GM23338 (cell line): ENCODE data around the gene ABCA4. TPM values are rescaled to one million over a fixed set of nuclear protein-coding genes. Genes with fewer than 3 reads are reported as not detected.

ENCODE experiments used
- ATAC-seq: fragments of 200-7000 bp; cut with Tn5 transposase; 3 replicates; pipeline ENCODE4 v1.9.1; 2020
- DNase-seq: peaks from one replicate; pipeline ENCODE4 v3.0.0-alpha.2; 2015; ENCODE audit warnings: low spot score
- H2AFZ ChIP-seq: fragments of 200-600 bp; sonication (generic); 2 replicates; pipeline ENCODE4 v1.8.0; 2016; ENCODE audit warnings: antibody characterized with exemption, mild to moderate bottlenecking, moderate library complexity
- H3F3A ChIP-seq: fragments of 200-600 bp; sonication (generic); replicated peaks from 2 replicates; pipeline ENCODE4 v1.8.0; 2017; ENCODE audit warnings: antibody characterized with exemption, mixed run types, low read depth
- H3K27ac ChIP-seq: fragments of 200-600 bp; sonication (generic); 2 replicates; pipeline ENCODE4 v1.6.1; 2016; ENCODE audit warnings: low read depth
- H3K27me3 ChIP-seq: fragments of 200-600 bp; sonication (generic); 2 replicates; pipeline ENCODE4 v1.8.0; 2016; ENCODE audit warnings: mild to moderate bottlenecking, mixed run types, moderate library complexity; ENCODE audit not compliant: insufficient read depth
- H3K36me3 ChIP-seq: fragments of 200-600 bp; sonication (generic); 2 replicates; pipeline ENCODE4 v1.8.0; 2016; ENCODE audit warnings: mild to moderate bottlenecking; ENCODE audit not compliant: insufficient read depth
- H3K4me1 ChIP-seq: fragments of 200-600 bp; sonication (generic); 2 replicates; pipeline ENCODE4 v1.8.0; 2016; ENCODE audit warnings: mild to moderate bottlenecking, moderate library complexity; ENCODE audit not compliant: insufficient read depth
- H3K4me2 ChIP-seq: fragments of 200-600 bp; sonication (generic); 2 replicates; pipeline ENCODE4 v1.7.1; 2017; ENCODE audit warnings: mixed run types
- H3K4me3 ChIP-seq: fragments of 200-600 bp; sonication (generic); 2 replicates; pipeline ENCODE4 v1.6.1; 2016; ENCODE audit warnings: mixed run types
- H3K79me2 ChIP-seq: fragments of 200-600 bp; sonication (generic); replicated peaks from 2 replicates; pipeline ENCODE4 v1.8.0; 2017; ENCODE audit warnings: mild to moderate bottlenecking; ENCODE audit not compliant: insufficient read depth
- H3K9me2 ChIP-seq: fragments of 200-600 bp; sonication (generic); 2 replicates; pipeline ENCODE4 v1.8.0; 2017; ENCODE audit not compliant: insufficient read depth
- H4K20me1 ChIP-seq: fragments of 200-600 bp; sonication (generic); replicated peaks from 2 replicates; pipeline ENCODE4 v1.8.0; 2017; ENCODE audit warnings: mild to moderate bottlenecking; ENCODE audit not compliant: insufficient read depth
- H3K27ac Mint-ChIP-seq: 2 replicates; pipeline ENCODE4 v1.8.0; 2020; ENCODE audit warnings: inconsistent platforms, mild to moderate bottlenecking, moderate library complexity, mixed read lengths
- H3K27me3 Mint-ChIP-seq: 3 replicates; pipeline ENCODE4 v1.8.0; 2022; ENCODE audit warnings: low read depth, mild to moderate bottlenecking, moderate library complexity, mixed read lengths, inconsistent platforms; ENCODE audit not compliant: insufficient read depth, poor library complexity
- H3K36me3 Mint-ChIP-seq: 3 replicates; pipeline ENCODE4 v1.8.0; 2021; ENCODE audit warnings: low read depth, mild to moderate bottlenecking, inconsistent platforms, moderate library complexity, mixed read lengths
- H3K4me1 Mint-ChIP-seq: 3 replicates; pipeline ENCODE4 v1.8.0; 2020; ENCODE audit warnings: mild to moderate bottlenecking, inconsistent platforms, mixed read lengths
- H3K4me3 Mint-ChIP-seq: 3 replicates; pipeline ENCODE4 v1.8.0; 2021; ENCODE audit warnings: moderate library complexity, mild to moderate bottlenecking, inconsistent platforms, mixed read lengths
- H3K9me3 Mint-ChIP-seq: 3 replicates; pipeline ENCODE4 v1.8.0; 2020; ENCODE audit warnings: moderate library complexity, mild to moderate bottlenecking, inconsistent platforms, mixed read lengths
- CREB1 ChIP-seq: fragments of 250-450 bp; sonication (Bioruptor Pico); IDR thresholded peaks from 2 replicates; pipeline ENCODE4 v1.5.0; 2020; ENCODE audit warnings: low read depth, mild to moderate bottlenecking, moderate library complexity
- CTCF ChIP-seq, 2 experiments: fragments of 200-600 bp in 1 of 2; sonication (generic) in 1 of 2; conservative IDR thresholded peaks; 2 replicates each; pipeline versions ENCODE4 v1.5.1 to v1.6.1; 2016 to 2017; ENCODE audit warnings: antibody characterized with exemption in 2 of 2, low read depth in 2 of 2, mild to moderate bottlenecking in 2 of 2, moderate library complexity in 1 of 2
- ETS1 ChIP-seq: IDR thresholded peaks from 2 replicates; pipeline ENCODE4 v1.6.1; 2016; ENCODE audit warnings: antibody characterized with exemption
- EZH2 ChIP-seq: fragments of 200-600 bp; sonication (generic); IDR thresholded peaks from one replicate; pipeline ENCODE4 v1.8.0; 2017; ENCODE audit warnings: antibody characterized with exemption, mild to moderate bottlenecking, low read depth; ENCODE audit not compliant: unreplicated experiment
- EZH2phosphoT487 ChIP-seq: fragments of 200-600 bp; sonication (generic); IDR thresholded peaks from one replicate; pipeline ENCODE4 v1.8.1; 2018; ENCODE audit warnings: antibody characterized with exemption; ENCODE audit not compliant: unreplicated experiment
- JUNB ChIP-seq: IDR thresholded peaks from one replicate; pipeline ENCODE4 v1.6.1; 2016; ENCODE audit warnings: antibody characterized with exemption; ENCODE audit not compliant: unreplicated experiment
- NANOG ChIP-seq: IDR thresholded peaks from 2 replicates; pipeline ENCODE4 v1.6.1; 2016; ENCODE audit warnings: antibody characterized with exemption, borderline replicate concordance
- POLR2AphosphoS5 ChIP-seq: IDR thresholded peaks from 2 replicates; pipeline ENCODE4 v1.6.1; 2016; ENCODE audit warnings: antibody characterized with exemption, low read depth
- STAT1 ChIP-seq: IDR thresholded peaks from one replicate; pipeline ENCODE4 v1.6.1; 2016; ENCODE audit warnings: antibody characterized with exemption; ENCODE audit not compliant: unreplicated experiment
- ZNF114 ChIP-seq: fragments of 250-450 bp; sonication (Bioruptor Pico); IDR thresholded peaks from 2 replicates; pipeline ENCODE4 v1.5.0; 2020; ENCODE audit warnings: mild to moderate bottlenecking, moderate library complexity
- ZNF331 ChIP-seq: fragments of 250-450 bp; sonication (Bioruptor Pico); IDR thresholded peaks from 2 replicates; pipeline ENCODE4 v1.5.0; 2020; ENCODE audit warnings: low read depth, mild to moderate bottlenecking, moderate library complexity
- polyA plus RNA-seq: library from polyadenylated mRNA; unstranded; fragments of >200 nt; fragmentation: Nextera tagmentation; extraction: Ambion mirVana; gene quantifications from 2 replicates; pipeline ENCODE4 v1.2.1, GENCODE V29; 2016
- total RNA-seq: library from RNA; depleted of rRNA; stranded (reverse); fragments of >200 nt; shearing (Covaris generic); gene quantifications from 2 replicates; pipeline ENCODE4 v1.2.3, GENCODE V29; 2014
- TF ChIP-seq, protein P1 (sequence below): IDR thresholded peaks from one replicate; pipeline ENCODE4 v1.6.1; 2018; ENCODE audit warnings: antibody characterized with exemption; ENCODE audit not compliant: unreplicated experiment
- TF ChIP-seq, protein P2 (sequence below): fragments of 250-450 bp; sonication (Bioruptor Pico); IDR thresholded peaks from 2 replicates; pipeline ENCODE4 v1.5.0; 2020; ENCODE audit warnings: mild to moderate bottlenecking, moderate library complexity

Gene ABCA4
- total and polyA plus RNA-seq, 2 experiments from 2014 or later: not detected

DNA sequence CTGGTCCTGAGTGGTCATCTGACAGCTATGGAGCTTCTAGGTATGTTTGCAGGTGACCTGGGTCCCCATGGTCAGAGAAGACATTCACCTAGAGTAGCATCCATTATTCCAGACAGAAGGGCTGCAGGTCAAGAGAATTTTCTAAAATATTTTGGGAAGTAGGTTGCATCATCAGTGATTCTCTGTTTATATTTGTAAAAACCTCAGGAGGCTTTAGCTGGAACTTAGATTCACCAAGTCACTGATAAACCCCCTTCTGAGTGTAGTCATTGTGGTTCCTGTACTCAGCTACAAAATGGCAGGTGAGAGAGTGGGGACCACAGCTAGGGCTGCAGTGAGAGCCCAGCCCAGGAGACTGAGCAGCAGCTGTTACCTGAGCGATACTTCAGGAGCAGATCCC is 78.6 kb downstream of the ABCA4 start:
- peaks cover 4% of the 10 kb centered on the region; the same call in 1 of the 2 replicates for H3K4me1 ChIP-seq
- Mint-ChIP-seq H3K9me3 (no peaks in the 10 kb centered on the region), H3K27ac (no peak overlapping the region), H3K4me1 (peaks cover 21% of the 10 kb centered on the region), H3K27me3 (peaks cover 5% of the 10 kb centered on the region), H3K36me3 (no peaks in the 10 kb centered on the region), H3K4me3 (no peak overlapping the region)
- H3K4me2 ChIP-seq: no peak overlapping the region
- H3K9me2 ChIP-seq: no peaks in the 10 kb centered on the region
- DNase-seq (no peak), ATAC-seq (no peak)
- H3F3A ChIP-seq: no peaks in the 10 kb centered on the region
- no peak overlapping the region for H2AFZ ChIP-seq
- H3K4me3 ChIP-seq: no peak overlapping the region
- H3K36me3 ChIP-seq: no peaks in the 10 kb centered on the region
- no peaks in the 10 kb centered on the region for H4K20me1 ChIP-seq
- H3K79me2 ChIP-seq: no peaks in the 10 kb centered on the region
- H3K27me3 ChIP-seq: no peaks in the 10 kb centered on the region
- H3K27ac ChIP-seq: no peak overlapping the region
- TF ChIP-seq POLR2AphosphoS5 (no peak), EZH2 (no peak), NANOG (no peak), JUNB (no peak), ZNF114 (no peak), ETS1 (no peak), ZNF331 (CRISPR knock-in tag) (no peak), STAT1 (no peak), CTCF (conservative IDR thresholded peaks at IDR 0.05; ENCODE audit: low read depth in 2 of 2) (no peak), EZH2phosphoT487 (no peak), CREB1 (no peak)
- TF ChIP-seq, protein P1, sequence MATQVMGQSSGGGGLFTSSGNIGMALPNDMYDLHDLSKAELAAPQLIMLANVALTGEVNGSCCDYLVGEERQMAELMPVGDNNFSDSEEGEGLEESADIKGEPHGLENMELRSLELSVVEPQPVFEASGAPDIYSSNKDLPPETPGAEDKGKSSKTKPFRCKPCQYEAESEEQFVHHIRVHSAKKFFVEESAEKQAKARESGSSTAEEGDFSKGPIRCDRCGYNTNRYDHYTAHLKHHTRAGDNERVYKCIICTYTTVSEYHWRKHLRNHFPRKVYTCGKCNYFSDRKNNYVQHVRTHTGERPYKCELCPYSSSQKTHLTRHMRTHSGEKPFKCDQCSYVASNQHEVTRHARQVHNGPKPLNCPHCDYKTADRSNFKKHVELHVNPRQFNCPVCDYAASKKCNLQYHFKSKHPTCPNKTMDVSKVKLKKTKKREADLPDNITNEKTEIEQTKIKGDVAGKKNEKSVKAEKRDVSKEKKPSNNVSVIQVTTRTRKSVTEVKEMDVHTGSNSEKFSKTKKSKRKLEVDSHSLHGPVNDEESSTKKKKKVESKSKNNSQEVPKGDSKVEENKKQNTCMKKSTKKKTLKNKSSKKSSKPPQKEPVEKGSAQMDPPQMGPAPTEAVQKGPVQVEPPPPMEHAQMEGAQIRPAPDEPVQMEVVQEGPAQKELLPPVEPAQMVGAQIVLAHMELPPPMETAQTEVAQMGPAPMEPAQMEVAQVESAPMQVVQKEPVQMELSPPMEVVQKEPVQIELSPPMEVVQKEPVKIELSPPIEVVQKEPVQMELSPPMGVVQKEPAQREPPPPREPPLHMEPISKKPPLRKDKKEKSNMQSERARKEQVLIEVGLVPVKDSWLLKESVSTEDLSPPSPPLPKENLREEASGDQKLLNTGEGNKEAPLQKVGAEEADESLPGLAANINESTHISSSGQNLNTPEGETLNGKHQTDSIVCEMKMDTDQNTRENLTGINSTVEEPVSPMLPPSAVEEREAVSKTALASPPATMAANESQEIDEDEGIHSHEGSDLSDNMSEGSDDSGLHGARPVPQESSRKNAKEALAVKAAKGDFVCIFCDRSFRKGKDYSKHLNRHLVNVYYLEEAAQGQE: no peak
- TF ChIP-seq, protein P2, sequence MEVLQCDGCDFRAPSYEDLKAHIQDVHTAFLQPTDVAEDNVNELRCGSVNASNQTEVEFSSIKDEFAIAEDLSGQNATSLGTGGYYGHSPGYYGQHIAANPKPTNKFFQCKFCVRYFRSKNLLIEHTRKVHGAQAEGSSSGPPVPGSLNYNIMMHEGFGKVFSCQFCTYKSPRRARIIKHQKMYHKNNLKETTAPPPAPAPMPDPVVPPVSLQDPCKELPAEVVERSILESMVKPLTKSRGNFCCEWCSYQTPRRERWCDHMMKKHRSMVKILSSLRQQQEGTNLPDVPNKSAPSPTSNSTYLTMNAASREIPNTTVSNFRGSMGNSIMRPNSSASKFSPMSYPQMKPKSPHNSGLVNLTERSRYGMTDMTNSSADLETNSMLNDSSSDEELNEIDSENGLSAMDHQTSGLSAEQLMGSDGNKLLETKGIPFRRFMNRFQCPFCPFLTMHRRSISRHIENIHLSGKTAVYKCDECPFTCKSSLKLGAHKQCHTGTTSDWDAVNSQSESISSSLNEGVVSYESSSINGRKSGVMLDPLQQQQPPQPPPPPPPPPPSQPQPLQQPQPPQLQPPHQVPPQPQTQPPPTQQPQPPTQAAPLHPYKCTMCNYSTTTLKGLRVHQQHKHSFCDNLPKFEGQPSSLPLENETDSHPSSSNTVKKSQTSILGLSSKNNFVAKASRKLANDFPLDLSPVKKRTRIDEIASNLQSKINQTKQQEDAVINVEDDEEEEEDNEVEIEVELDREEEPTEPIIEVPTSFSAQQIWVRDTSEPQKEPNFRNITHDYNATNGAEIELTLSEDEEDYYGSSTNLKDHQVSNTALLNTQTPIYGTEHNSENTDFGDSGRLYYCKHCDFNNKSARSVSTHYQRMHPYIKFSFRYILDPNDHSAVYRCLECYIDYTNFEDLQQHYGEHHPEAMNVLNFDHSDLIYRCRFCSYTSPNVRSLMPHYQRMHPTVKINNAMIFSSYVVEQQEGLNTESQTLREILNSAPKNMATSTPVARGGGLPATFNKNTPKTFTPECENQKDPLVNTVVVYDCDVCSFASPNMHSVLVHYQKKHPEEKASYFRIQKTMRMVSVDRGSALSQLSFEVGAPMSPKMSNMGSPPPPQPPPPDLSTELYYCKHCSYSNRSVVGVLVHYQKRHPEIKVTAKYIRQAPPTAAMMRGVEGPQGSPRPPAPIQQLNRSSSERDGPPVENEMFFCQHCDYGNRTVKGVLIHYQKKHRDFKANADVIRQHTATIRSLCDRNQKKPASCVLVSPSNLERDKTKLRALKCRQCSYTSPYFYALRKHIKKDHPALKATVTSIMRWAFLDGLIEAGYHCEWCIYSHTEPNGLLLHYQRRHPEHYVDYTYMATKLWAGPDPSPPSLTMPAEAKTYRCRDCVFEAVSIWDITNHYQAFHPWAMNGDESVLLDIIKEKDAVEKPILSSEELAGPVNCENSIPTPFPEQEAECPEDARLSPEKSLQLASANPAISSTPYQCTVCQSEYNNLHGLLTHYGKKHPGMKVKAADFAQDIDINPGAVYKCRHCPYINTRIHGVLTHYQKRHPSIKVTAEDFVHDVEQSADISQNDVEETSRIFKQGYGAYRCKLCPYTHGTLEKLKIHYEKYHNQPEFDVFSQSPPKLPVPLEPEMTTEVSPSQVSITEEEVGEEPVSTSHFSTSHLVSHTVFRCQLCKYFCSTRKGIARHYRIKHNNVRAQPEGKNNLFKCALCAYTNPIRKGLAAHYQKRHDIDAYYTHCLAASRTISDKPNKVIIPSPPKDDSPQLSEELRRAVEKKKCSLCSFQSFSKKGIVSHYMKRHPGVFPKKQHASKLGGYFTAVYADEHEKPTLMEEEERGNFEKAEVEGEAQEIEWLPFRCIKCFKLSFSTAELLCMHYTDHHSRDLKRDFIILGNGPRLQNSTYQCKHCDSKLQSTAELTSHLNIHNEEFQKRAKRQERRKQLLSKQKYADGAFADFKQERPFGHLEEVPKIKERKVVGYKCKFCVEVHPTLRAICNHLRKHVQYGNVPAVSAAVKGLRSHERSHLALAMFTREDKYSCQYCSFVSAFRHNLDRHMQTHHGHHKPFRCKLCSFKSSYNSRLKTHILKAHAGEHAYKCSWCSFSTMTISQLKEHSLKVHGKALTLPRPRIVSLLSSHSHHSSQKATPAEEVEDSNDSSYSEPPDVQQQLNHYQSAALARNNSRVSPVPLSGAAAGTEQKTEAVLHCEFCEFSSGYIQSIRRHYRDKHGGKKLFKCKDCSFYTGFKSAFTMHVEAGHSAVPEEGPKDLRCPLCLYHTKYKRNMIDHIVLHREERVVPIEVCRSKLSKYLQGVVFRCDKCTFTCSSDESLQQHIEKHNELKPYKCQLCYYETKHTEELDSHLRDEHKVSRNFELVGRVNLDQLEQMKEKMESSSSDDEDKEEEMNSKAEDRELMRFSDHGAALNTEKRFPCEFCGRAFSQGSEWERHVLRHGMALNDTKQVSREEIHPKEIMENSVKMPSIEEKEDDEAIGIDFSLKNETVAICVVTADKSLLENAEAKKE (CRISPR knock-in tag): no peak
